ENCODE results near the gene MYO9B. TPM values are rescaled to one million over a fixed set of nuclear protein-coding genes. Genes with fewer than 3 reads are reported as not detected.
"Not testable (repeated sequence)": the region's sequence is repeated elsewhere in the genome, so short reads cannot be mapped to it uniquely, and the experiment has no call there.

MYO9B gene
- total RNA-seq, 1 donor from 2014 or later: 55.9 TPM

GRCh38 chr19:17088552-17088951 lies 13.0 kb downstream of the MYO9B start:
- no peak overlapping the region for H3K4me3 ChIP-seq (ENCODE audit: low read depth, low read length)
- DNase-seq (ENCODE audit: low read depth): no peak
- no peak for TF ChIP-seq CTCF (conservative IDR thresholded peaks at IDR 0.05; ENCODE audit: low read depth, low read length)

- DNase-seq (ENCODE audit: low read depth): no peak
- no peak for TF ChIP-seq CTCF (conservative IDR thresholded peaks at IDR 0.05; ENCODE audit: low read depth, low read length)
- H3K4me3 ChIP-seq (ENCODE audit: low read depth, low read length): no peak overlapping the region
Measured at GRCh38 chr19:17090583-17090982, 15.0 kb downstream of the MYO9B start.

GRCh38 chr19:17091758-17092333 lies 16.3 kb downstream of the MYO9B start:
- H3K4me3 ChIP-seq (ENCODE audit: low read depth, low read length): no peak overlapping the region
- TF ChIP-seq CTCF (conservative IDR thresholded peaks at IDR 0.05; ENCODE audit: low read depth, low read length): no peak
- DNase-seq (ENCODE audit: low read depth): no peak

- no peak for DNase-seq (ENCODE audit: low read depth)
- H3K4me3 ChIP-seq (ENCODE audit: low read depth, low read length): no peak overlapping the region
- TF ChIP-seq CTCF (conservative IDR thresholded peaks at IDR 0.05; ENCODE audit: low read depth, low read length): no peak
Measured at GRCh38 chr19:17092696-17093095, 17.1 kb downstream of the MYO9B start.

GRCh38 chr19:17094694-17095093 lies 19.1 kb downstream of the MYO9B start:
- H3K4me3 ChIP-seq (ENCODE audit: low read depth, low read length); DNase-seq (ENCODE audit: low read depth): not testable (repeated sequence)

GRCh38 chr19:17095141-17095919 lies 19.8 kb downstream of the MYO9B start:
- no peak for DNase-seq (ENCODE audit: low read depth)

More at GRCh38 chr19:17095141-17095919, 19.8 kb downstream of the MYO9B start:
- no peak for TF ChIP-seq CTCF (conservative IDR thresholded peaks at IDR 0.05; ENCODE audit: low read depth, low read length)
- H3K4me3 ChIP-seq (ENCODE audit: low read depth, low read length): no peak overlapping the region
